ENCODE results near the gene JUN. TPM values are rescaled to one million over a fixed set of nuclear protein-coding genes. Genes with fewer than 3 reads are reported as not detected.

JUN gene
- total and polyA plus RNA-seq, 2 donors (not counting 3 experiments of a cell fraction or from before 2014, with no cell fraction given), result 88.3 to 89.3 TPM

DNA sequence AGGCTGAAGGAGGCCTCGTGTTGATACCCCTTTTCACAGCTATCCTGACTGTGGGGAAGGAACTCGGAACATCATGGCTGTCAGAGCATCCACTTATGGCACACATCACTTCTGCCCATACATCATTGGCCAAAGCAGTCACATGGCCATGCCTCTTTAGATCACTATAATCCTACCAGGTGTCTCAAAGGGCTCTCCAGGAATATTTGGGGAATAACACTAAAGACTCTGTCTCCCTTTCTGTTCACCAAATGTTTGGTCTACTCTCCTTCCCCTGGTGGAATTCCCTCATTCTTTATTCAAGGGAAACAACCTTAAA, 3.0 kb upstream of the JUN start:
- FAIRE-seq (no peak), DNase-seq (ENCODE audit: low read depth, low spot score) (no peak)
- H3K9me3 ChIP-seq (replicated peaks; ENCODE audit: control insufficient read depth, insufficient read depth, low read length), result no peaks in the 10 kb centered on the region
- no peak overlapping the region for H3K27ac ChIP-seq (ENCODE audit: insufficient read depth, low read depth, low read length)
- H3K4me3 ChIP-seq (replicated peaks in 1 of 3; ENCODE audit: insufficient read depth in 1 of 3, low read depth in 1 of 3, low read length in 3 of 3), result no peak overlapping the region
- POLR2A ChIA-PET, result no interaction called here
- peak overlapping the region; percentile 5 for H2AFZ ChIP-seq (ENCODE audit: low read depth, low read length)
- H3K27me3 ChIP-seq (ENCODE audit: control insufficient read depth in 2 of 2, insufficient read depth in 2 of 2, low read length in 2 of 2), result no peaks in the 10 kb centered on the region
- peaks cover 17% of the 10 kb centered on the region for H3K4me1 ChIP-seq (ENCODE audit: control insufficient read depth, extremely low read depth, insufficient read depth, low read length)
- H3K9me1 ChIP-seq (replicated peaks; ENCODE audit: control insufficient read depth, extremely low read depth, insufficient read depth, low read length), result no peaks in the 10 kb centered on the region
- H3K4me2 ChIP-seq (ENCODE audit: insufficient read depth, low read length), result no peak overlapping the region
- H3K79me2 ChIP-seq (ENCODE audit: control insufficient read depth, insufficient read depth, low read length), result peaks cover 19% of the 10 kb centered on the region
- no peak for TF ChIP-seq FOS (IDR thresholded peaks at IDR 0.05; ENCODE audit: borderline replicate concordance, insufficient read depth, low read length)
- TF ChIP-seq GATA2 (IDR thresholded peaks at IDR 0.05; ENCODE audit: insufficient read depth, insufficient read length, low read depth, low read length), result no peak
- no peak for TF ChIP-seq MYC (IDR thresholded peaks at IDR 0.05; ENCODE audit: low read depth, low read length)
- TF ChIP-seq EZH2 (IDR thresholded peaks at IDR 0.05; ENCODE audit: borderline replicate concordance, low read depth, low read length, severe bottlenecking), result no peak
- no peak for TF ChIP-seq POLR2AphosphoS5 (IDR thresholded peaks at IDR 0.05; ENCODE audit: insufficient read depth, low read depth, low read length)
- TF ChIP-seq POLR2A (IDR thresholded peaks at IDR 0.05; ENCODE audit: low read depth, low read length), result no peak
- no peak for TF ChIP-seq CTCF (IDR thresholded peaks at IDR 0.05; ENCODE audit: extremely low read depth in 1 of 2, insufficient read depth in 1 of 2, low read depth in 1 of 2, low read length in 2 of 2)
- TF ChIP-seq JUN (IDR thresholded peaks at IDR 0.05; ENCODE audit: borderline replicate concordance, insufficient read depth, insufficient read length, low read depth), result no peak
- TF ChIP-seq MAX (IDR thresholded peaks at IDR 0.05; ENCODE audit: insufficient read depth, insufficient read length), result no peak
- H3K9ac ChIP-seq (replicated peaks; ENCODE audit: extremely low read depth, insufficient read depth, low read length), result no peak overlapping the region
- CTCF ChIA-PET, result interaction anchor here (0.8 to 3.4 kb wide), 10 partner anchors 27 to 972 kb away, joined by 3 to 23 read pairs (median 8); no protein-coding TSS in a partner anchor
- intact Hi-C loops (cut with micrococcal nuclease), result no loop called here
- no peaks in the 10 kb centered on the region for H4K20me1 ChIP-seq (replicated peaks; ENCODE audit: control insufficient read depth, extremely low read depth, insufficient read depth, low read length)
- no TSS peak for BruUV-seq (replicated peaks)
- H3K36me3 ChIP-seq (ENCODE audit: control insufficient read depth in 2 of 2, extremely low read depth in 1 of 2, insufficient read depth in 2 of 2, low read length in 2 of 2), result no peaks in the 10 kb centered on the region
- dilution Hi-C loops (cut with MboI; ENCODE audit: extremely low pct_ligation_motif_present, low sequenced_read_pairs), result no loop called here

All from endothelial cell of umbilical vein (primary cell).